DND-41 (cell line): Measurements from ENCODE around the gene DIPK2A.

ENCODE experiments used
- ATAC-seq: fragments of 200-7000 bp; cut with Tn5 transposase; 3 replicates; pipeline ENCODE4 v1.9.1; 2021; ENCODE audit warnings: low read depth; ENCODE audit not compliant: insufficient read depth
- DNase-seq: peaks from one replicate; pipeline ENCODE4 v3.0.0-alpha.2; 2020
- H2AFZ ChIP-seq: 2 replicates; pipeline ENCODE4 v1.6.0; 2012; ENCODE audit warnings: low read depth, low read length
- H3K27ac ChIP-seq: 2 replicates; pipeline ENCODE4 v1.5.1; 2012; ENCODE audit warnings: low read length, inconsistent platforms
- H3K27me3 ChIP-seq: fragments of 200-600 bp; sonication (generic); 2 replicates; pipeline ENCODE4 v1.6.0; 2012; ENCODE audit warnings: low read length, mild to moderate bottlenecking, inconsistent platforms; ENCODE audit not compliant: insufficient read depth, poor library complexity
- H3K36me3 ChIP-seq: 2 replicates; pipeline ENCODE4 v1.5.1; 2012; ENCODE audit warnings: low read length, inconsistent platforms; ENCODE audit not compliant: insufficient read depth
- H3K4me1 ChIP-seq: 2 replicates; pipeline ENCODE4 v1.5.1; 2012; ENCODE audit warnings: mild to moderate bottlenecking, low read length; ENCODE audit not compliant: insufficient read depth
- H3K4me2 ChIP-seq: 2 replicates; pipeline ENCODE4 v1.6.0; 2012; ENCODE audit warnings: mild to moderate bottlenecking, moderate library complexity, low read length, inconsistent platforms; ENCODE audit not compliant: insufficient read depth
- H3K4me3 ChIP-seq, 2 experiments: fragments of 200-600 bp in 1 of 2; shearing (Covaris generic) in 1 of 2; 2 replicates each; pipeline ENCODE4 v1.5.1; 2012 to 2016; ENCODE audit warnings: inconsistent platforms in 2 of 2, low read length in 2 of 2, mild to moderate bottlenecking in 2 of 2, low read depth in 1 of 2, moderate library complexity in 1 of 2
- H3K79me2 ChIP-seq: 2 replicates; pipeline ENCODE4 v1.6.0; 2012; ENCODE audit warnings: low read length, inconsistent platforms; ENCODE audit not compliant: insufficient read depth
- H3K9ac ChIP-seq: 2 replicates; pipeline ENCODE4 v1.6.0; 2012; ENCODE audit warnings: low read depth, mild to moderate bottlenecking, inconsistent platforms, low read length, moderate library complexity
- H3K9me3 ChIP-seq: 2 replicates; pipeline ENCODE4 v1.5.1; 2012; ENCODE audit warnings: low read length, moderate library complexity, mild to moderate bottlenecking, inconsistent platforms; ENCODE audit not compliant: insufficient read depth, severe bottlenecking
- H4K20me1 ChIP-seq: 2 replicates; pipeline ENCODE4 v1.6.0; 2012; ENCODE audit warnings: low read length; ENCODE audit not compliant: insufficient read depth
- EZH2 ChIP-seq: IDR thresholded peaks from 3 replicates; pipeline ENCODE4 v1.6.1; 2012; ENCODE audit warnings: borderline replicate concordance, low read depth, mild to moderate bottlenecking, moderate library complexity, low read length, inconsistent platforms; ENCODE audit not compliant: severe bottlenecking
- TF ChIP-seq, protein P1 (sequence below): IDR thresholded peaks from 2 replicates; pipeline ENCODE4 v1.5.1; 2012; ENCODE audit warnings: borderline replicate concordance, low read length, moderate library complexity, mild to moderate bottlenecking; ENCODE audit not compliant: poor library complexity, severe bottlenecking; ENCODE audit errors: extremely low read depth

Gene DIPK2A

DNA sequence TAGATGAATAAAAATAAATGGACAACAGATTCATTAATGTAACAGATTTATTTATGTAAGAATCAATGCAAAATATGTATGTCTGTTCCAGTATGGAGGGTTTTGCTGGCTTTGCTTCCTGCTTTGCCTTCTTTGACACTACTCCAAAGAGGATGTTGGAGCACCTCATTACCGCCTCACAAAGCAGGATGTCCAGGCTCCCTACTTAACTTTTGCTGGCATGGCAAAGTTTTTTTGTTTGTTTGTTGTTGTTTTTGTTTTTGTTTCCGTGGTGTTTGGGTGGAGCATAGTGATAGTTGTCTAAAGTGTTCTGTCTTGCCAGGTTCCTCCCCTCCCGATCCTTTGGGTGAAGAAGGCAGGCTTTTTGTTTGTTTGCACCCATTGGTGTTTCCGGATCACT is 38.7 kb downstream of the DIPK2A start:
- no peak overlapping the region for H2AFZ ChIP-seq
- no peaks in the 10 kb centered on the region for H3K79me2 ChIP-seq
- no peak overlapping the region for H3K9ac ChIP-seq
- no peaks in the 10 kb centered on the region for H3K9me3 ChIP-seq
- H3K27me3 ChIP-seq, result no peaks in the 10 kb centered on the region
- ATAC-seq (no peak), DNase-seq (no peak)
- no peaks in the 10 kb centered on the region for H3K36me3 ChIP-seq
- H3K4me1 ChIP-seq, result no peaks in the 10 kb centered on the region
- H3K4me2 ChIP-seq, result no peak overlapping the region
- TF ChIP-seq, protein P1, sequence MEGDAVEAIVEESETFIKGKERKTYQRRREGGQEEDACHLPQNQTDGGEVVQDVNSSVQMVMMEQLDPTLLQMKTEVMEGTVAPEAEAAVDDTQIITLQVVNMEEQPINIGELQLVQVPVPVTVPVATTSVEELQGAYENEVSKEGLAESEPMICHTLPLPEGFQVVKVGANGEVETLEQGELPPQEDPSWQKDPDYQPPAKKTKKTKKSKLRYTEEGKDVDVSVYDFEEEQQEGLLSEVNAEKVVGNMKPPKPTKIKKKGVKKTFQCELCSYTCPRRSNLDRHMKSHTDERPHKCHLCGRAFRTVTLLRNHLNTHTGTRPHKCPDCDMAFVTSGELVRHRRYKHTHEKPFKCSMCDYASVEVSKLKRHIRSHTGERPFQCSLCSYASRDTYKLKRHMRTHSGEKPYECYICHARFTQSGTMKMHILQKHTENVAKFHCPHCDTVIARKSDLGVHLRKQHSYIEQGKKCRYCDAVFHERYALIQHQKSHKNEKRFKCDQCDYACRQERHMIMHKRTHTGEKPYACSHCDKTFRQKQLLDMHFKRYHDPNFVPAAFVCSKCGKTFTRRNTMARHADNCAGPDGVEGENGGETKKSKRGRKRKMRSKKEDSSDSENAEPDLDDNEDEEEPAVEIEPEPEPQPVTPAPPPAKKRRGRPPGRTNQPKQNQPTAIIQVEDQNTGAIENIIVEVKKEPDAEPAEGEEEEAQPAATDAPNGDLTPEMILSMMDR, result no peak
- no peak for TF ChIP-seq EZH2
- no peak overlapping the region for H3K4me3 ChIP-seq
- no peak overlapping the region for H3K27ac ChIP-seq
- H4K20me1 ChIP-seq, result no peaks in the 10 kb centered on the region; the same call in 1 of the 2 replicates

DNA sequence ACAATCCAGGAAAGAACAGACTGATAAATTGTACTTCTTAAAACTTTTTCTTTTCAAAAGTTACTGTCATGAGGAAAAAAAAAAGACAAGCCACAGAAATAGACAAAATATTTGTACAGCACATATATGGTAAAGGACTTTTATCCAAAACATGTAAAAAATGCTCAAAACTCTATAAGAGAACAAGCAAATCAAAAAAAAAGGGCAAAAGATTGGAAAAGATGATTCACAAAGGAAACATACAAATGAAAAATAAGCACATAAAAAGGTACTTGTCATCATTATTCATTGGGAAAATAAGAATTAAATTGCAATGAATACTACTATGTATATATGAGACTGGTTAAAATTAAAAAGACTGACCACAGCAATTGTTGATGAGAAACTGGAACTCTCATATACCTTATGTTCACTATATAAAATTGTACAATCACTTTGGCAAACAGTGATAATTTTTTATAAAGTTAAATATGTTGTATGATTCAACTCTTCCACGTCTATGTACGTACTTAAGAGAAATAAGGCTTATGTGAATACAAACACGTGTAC is 39.7 kb downstream of the DIPK2A start:
- TF ChIP-seq EZH2, result no peak
- TF ChIP-seq, protein P1, result no peak

DNA sequence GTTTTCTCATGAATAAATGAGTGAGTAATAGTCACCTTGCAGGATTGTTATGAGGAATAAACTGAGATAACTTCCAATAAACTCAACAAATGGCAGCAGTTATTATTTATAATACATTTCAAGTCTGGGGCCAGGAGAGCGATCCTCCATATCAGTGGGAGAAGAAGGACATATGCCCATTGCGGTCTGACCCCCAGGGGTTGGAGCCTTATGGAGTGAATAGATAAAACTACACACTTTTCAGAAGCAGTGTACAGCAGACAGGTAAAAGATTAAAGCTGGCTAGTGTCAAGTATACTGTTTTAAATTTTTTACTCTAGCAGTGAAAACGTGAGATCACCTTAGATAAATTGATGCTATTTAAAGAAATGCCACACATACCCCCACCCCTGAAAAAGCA is 43.5 kb downstream of the DIPK2A start:
- no peak overlapping the region for H2AFZ ChIP-seq
- DNase-seq (no peak), ATAC-seq (no peak)
- H3K4me1 ChIP-seq, result no peaks in the 10 kb centered on the region
- H3K9ac ChIP-seq, result no peak overlapping the region
- H3K27me3 ChIP-seq, result no peaks in the 10 kb centered on the region
- no peaks in the 10 kb centered on the region for H3K36me3 ChIP-seq
- H3K4me2 ChIP-seq, result no peak overlapping the region
- no peaks in the 10 kb centered on the region for H3K9me3 ChIP-seq
- no peak overlapping the region for H3K4me3 ChIP-seq
- no peak for TF ChIP-seq EZH2
- TF ChIP-seq, protein P1, result no peak
- no peaks in the 10 kb centered on the region for H3K79me2 ChIP-seq
- no peak overlapping the region for H3K27ac ChIP-seq
- H4K20me1 ChIP-seq, result no peaks in the 10 kb centered on the region; the same call in 1 of the 2 replicates

More for the DNA sequence above, 39.7 kb downstream of the DIPK2A start:
- ATAC-seq (no peak), DNase-seq (no peak)
- no peak overlapping the region for H3K4me3 ChIP-seq
- no peak overlapping the region for H3K9ac ChIP-seq
- H3K36me3 ChIP-seq, result no peaks in the 10 kb centered on the region
- H3K4me2 ChIP-seq, result no peak overlapping the region
- no peaks in the 10 kb centered on the region for H3K27me3 ChIP-seq
- no peaks in the 10 kb centered on the region for H3K9me3 ChIP-seq
- H4K20me1 ChIP-seq, result no peaks in the 10 kb centered on the region; the same call in 1 of the 2 replicates
- H3K27ac ChIP-seq, result no peak overlapping the region
- no peak overlapping the region for H2AFZ ChIP-seq
- H3K79me2 ChIP-seq, result no peaks in the 10 kb centered on the region
- no peaks in the 10 kb centered on the region for H3K4me1 ChIP-seq
